ENCODE results near the gene OCSTAMP. TPM values are rescaled to one million over a fixed set of nuclear protein-coding genes. Genes with fewer than 3 reads are reported as not detected.

OCSTAMP gene
- total and polyA plus RNA-seq, 10 of the 15 experiments (the other 5 are each of a cell fraction or from before 2014, with no cell fraction given): 0.09 to 0.46 (median 0.22) TPM; not detected in 2

DNA sequence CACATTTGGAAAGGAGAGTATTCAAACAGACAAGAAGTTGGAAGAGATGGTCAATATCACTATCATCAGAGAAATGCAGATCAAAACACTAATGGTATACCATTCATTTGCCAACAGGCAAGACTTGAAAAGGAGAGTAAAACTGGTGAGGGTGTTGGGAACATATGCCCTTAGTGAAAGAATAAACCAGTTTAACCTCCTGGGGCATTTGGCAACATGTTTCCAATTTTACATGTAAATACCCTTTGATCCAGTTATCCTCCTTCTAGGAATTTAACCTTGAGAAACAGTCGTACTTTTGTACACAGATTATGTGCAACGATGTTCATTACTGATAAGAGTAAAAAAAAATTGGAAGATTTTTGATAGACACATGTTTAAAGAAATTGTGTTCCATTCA lies 34.1 kb upstream of the OCSTAMP start (continued):
- TF ChIP-seq RCOR1 (conservative IDR thresholded peaks at IDR 0.05; ENCODE audit: low read depth, low read length): no peak

DNA sequence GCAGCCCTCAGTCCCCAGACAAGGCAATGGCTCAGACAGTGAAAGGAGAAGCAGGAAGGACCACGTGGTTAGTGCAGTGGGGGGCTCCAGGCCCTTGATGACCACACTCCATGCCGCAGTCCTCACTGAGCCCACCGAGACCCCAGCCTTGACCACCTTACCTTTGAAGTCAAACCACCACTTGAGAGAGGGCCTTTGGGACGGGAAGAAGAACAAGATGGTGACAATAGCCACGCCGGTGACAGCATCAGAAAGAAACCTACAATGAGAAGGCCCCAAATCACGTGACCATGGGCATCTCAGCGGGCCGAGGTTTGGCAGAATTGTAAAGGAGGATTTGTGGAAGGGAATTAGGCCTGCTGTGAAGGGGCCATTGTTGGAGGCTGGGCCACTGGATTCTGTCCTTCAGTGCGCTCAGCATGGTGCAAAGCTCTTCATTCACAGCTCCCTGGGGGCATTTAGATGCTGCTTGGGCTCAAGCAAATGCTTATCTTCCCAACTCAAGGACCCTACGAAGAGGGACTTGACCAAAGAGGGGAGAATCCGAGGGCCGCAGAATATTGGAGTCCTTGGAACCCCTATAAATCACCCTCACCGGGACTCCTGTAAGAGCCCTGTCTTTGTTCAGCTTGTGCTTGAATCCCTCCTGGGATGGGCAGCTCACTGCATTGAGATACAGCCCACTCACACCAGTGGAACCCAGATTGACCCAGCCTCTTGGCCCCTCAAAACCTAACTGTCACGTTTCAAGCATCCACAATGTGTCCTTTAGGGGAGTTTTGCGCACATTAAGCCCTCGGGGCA lies 33.2 kb upstream of the OCSTAMP start:
- no peak for ATAC-seq
- BruUV-seq (replicated peaks): no TSS peak
- no peaks in the 10 kb centered on the region; a peak in 1 of 4 replicates for H3K27me3 ChIP-seq (replicated peaks in 1 of 2; ENCODE audit: control insufficient read depth in 2 of 2, insufficient read depth in 2 of 2, low read length in 1 of 2)
- no peaks in the 10 kb centered on the region for H4K20me1 ChIP-seq (ENCODE audit: control insufficient read depth, insufficient read depth)
- peaks cover 2% of the 10 kb centered on the region for H3K4me1 ChIP-seq (ENCODE audit: control insufficient read depth, insufficient read depth, low read length)
- no peak overlapping the region for H3K4me3 ChIP-seq
- ChIA-PET POLR2A (no interaction called here), SMC1A (ENCODE audit: uncharacterized antibody, unreplicated experiment) (no interaction called here), CTCF (interaction anchor here (1.3 kb wide), 1 partner anchor 39 kb away, joined by 3 read pairs; no protein-coding TSS in a partner anchor), RAD21 (ENCODE audit: unreplicated experiment) (no interaction called here)
- no peak overlapping the region for H3K27ac ChIP-seq (ENCODE audit: control insufficient read depth, insufficient read depth)
- 30% methylated on average over 17 of the region's 17 CpGs for WGBS (ENCODE audit: insufficient coverage, insufficient replicate concordance, low lambda C conversion rate, missing lambda C conversion rate)
- intact Hi-C loops (cut with micrococcal nuclease; ENCODE audit: unreplicated experiment) (no loop called here), in situ Hi-C loops (cut with MboI) (no loop called here)
- H2AFZ ChIP-seq (ENCODE audit: control insufficient read depth, low read depth, low read length): no peak overlapping the region
- H3K4me2 ChIP-seq (ENCODE audit: control insufficient read depth, insufficient read depth): no peak overlapping the region
- no peaks in the 10 kb centered on the region for H3K9me3 ChIP-seq (replicated peaks; ENCODE audit: control insufficient read depth, insufficient read depth, low read length)
- no peak overlapping the region for H3K9ac ChIP-seq (ENCODE audit: control insufficient read depth, insufficient read depth, low read length)
- no peak for FAIRE-seq
- no peaks in the 10 kb centered on the region for H3K36me3 ChIP-seq (ENCODE audit: control insufficient read depth in 2 of 2, insufficient read depth in 2 of 2, low read length in 1 of 2)
- no peak for DNase-seq (ENCODE audit: low read depth, low spot score)
- TF ChIP-seq EZH2 (IDR thresholded peaks at IDR 0.05; ENCODE audit: borderline replicate concordance, control insufficient read depth, low read depth, low read length): no peak
- TF ChIP-seq BHLHE40 (IDR thresholded peaks at IDR 0.05; ENCODE audit: borderline replicate concordance in 1 of 2, low read depth in 2 of 2, low read length in 1 of 2): peak in 1 of 2 experiments; percentile 24; a peak in 2 of 4 replicates
- TF ChIP-seq CREM (IDR thresholded peaks at IDR 0.05; ENCODE audit: low read depth): no peak
- TF ChIP-seq, protein P1, sequence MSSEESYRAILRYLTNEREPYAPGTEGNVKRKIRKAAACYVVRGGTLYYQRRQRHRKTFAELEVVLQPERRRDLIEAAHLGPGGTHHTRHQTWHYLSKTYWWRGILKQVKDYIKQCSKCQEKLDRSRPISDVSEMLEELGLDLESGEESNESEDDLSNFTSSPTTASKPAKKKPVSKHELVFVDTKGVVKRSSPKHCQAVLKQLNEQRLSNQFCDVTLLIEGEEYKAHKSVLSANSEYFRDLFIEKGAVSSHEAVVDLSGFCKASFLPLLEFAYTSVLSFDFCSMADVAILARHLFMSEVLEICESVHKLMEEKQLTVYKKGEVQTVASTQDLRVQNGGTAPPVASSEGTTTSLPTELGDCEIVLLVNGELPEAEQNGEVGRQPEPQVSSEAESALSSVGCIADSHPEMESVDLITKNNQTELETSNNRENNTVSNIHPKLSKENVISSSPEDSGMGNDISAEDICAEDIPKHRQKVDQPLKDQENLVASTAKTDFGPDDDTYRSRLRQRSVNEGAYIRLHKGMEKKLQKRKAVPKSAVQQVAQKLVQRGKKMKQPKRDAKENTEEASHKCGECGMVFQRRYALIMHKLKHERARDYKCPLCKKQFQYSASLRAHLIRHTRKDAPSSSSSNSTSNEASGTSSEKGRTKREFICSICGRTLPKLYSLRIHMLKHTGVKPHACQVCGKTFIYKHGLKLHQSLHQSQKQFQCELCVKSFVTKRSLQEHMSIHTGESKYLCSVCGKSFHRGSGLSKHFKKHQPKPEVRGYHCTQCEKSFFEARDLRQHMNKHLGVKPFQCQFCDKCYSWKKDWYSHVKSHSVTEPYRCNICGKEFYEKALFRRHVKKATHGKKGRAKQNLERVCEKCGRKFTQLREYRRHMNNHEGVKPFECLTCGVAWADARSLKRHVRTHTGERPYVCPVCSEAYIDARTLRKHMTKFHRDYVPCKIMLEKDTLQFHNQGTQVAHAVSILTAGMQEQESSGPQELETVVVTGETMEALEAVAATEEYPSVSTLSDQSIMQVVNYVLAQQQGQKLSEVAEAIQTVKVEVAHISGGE (CRISPR knock-in tag; IDR thresholded peaks at IDR 0.05): no peak
- TF ChIP-seq YBX1 (IDR thresholded peaks at IDR 0.05): no peak
- TF ChIP-seq ZZZ3 (IDR thresholded peaks at IDR 0.05; ENCODE audit: control insufficient read depth, insufficient read length, low read depth): no peak
- TF ChIP-seq, protein P2, sequence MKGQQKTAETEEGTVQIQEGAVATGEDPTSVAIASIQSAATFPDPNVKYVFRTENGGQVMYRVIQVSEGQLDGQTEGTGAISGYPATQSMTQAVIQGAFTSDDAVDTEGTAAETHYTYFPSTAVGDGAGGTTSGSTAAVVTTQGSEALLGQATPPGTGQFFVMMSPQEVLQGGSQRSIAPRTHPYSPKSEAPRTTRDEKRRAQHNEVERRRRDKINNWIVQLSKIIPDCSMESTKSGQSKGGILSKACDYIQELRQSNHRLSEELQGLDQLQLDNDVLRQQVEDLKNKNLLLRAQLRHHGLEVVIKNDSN (IDR thresholded peaks at IDR 0.05; ENCODE audit: borderline replicate concordance, extremely low read length, insufficient read depth, low read depth, low read length): peak; percentile 26
- TF ChIP-seq BCL11A (IDR thresholded peaks at IDR 0.05; ENCODE audit: low read depth, low read length): no peak
- TF ChIP-seq PAX5 (IDR thresholded peaks at IDR 0.05; ENCODE audit: borderline replicate concordance, low read depth, low read length): no peak
- no peak for TF ChIP-seq CHD2 (IDR thresholded peaks at IDR 0.05; ENCODE audit: borderline replicate concordance, low read depth, low read length)
- TF ChIP-seq RAD51 (IDR thresholded peaks at IDR 0.05): peak; percentile 62; the same call in 1 of the 2 replicates
- TF ChIP-seq RFX5 (IDR thresholded peaks at IDR 0.05; ENCODE audit: low read depth, low read length): no peak
- TF ChIP-seq, protein P3, sequence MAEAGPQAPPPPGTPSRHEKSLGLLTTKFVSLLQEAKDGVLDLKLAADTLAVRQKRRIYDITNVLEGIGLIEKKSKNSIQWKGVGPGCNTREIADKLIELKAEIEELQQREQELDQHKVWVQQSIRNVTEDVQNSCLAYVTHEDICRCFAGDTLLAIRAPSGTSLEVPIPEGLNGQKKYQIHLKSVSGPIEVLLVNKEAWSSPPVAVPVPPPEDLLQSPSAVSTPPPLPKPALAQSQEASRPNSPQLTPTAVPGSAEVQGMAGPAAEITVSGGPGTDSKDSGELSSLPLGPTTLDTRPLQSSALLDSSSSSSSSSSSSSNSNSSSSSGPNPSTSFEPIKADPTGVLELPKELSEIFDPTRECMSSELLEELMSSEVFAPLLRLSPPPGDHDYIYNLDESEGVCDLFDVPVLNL (IDR thresholded peaks at IDR 0.05; ENCODE audit: low read depth, low read length): no peak
- no peaks in the 10 kb centered on the region for H3K79me2 ChIP-seq (ENCODE audit: control insufficient read depth, insufficient read depth, low read length)
